Ectodermal cell (in vitro differentiated cells): ENCODE measurements around the gene NELFE.
A peak's percentile ranks its signal among the peaks of the same experiment; 100 is the strongest.

Experiments
- H3K27ac ChIP-seq: 2 replicates; pipeline ENCODE4 v1.7.0; 2013; ENCODE audit warnings: mild to moderate bottlenecking, low read depth, low read length; ENCODE audit not compliant: insufficient read depth, poor library complexity, severe bottlenecking
- H3K27me3 ChIP-seq: 2 replicates; pipeline ENCODE4 v1.7.0; 2013; ENCODE audit warnings: mild to moderate bottlenecking, low read length; ENCODE audit not compliant: insufficient read depth, control insufficient read depth, poor library complexity, severe bottlenecking
- H3K36me3 ChIP-seq: one replicate; pipeline ENCODE4 v1.7.0; 2013; ENCODE audit warnings: low read length; ENCODE audit not compliant: control insufficient read depth, insufficient read depth
- H3K4me1 ChIP-seq: one replicate; pipeline ENCODE4 v1.7.0; 2013; ENCODE audit warnings: low read length; ENCODE audit not compliant: control insufficient read depth, insufficient read depth
- H3K4me3 ChIP-seq: 2 replicates; pipeline ENCODE4 v1.7.0; 2013; ENCODE audit warnings: low read depth, low read length, control low read depth; ENCODE audit not compliant: insufficient read depth
- H3K9me3 ChIP-seq: 2 replicates; pipeline ENCODE4 v1.7.0; 2013; ENCODE audit warnings: mild to moderate bottlenecking, low read length, moderate library complexity; ENCODE audit not compliant: control insufficient read depth
- WGBS, 2 experiments: methylation state at CpG; one replicate each; pipeline ENCODE4 v1.1.7; 2013; ENCODE audit warnings: missing lambda C conversion rate in 2 of 2; 5-methylcytosine and 5-hydroxymethylcytosine counted together

The NELFE gene

DNA sequence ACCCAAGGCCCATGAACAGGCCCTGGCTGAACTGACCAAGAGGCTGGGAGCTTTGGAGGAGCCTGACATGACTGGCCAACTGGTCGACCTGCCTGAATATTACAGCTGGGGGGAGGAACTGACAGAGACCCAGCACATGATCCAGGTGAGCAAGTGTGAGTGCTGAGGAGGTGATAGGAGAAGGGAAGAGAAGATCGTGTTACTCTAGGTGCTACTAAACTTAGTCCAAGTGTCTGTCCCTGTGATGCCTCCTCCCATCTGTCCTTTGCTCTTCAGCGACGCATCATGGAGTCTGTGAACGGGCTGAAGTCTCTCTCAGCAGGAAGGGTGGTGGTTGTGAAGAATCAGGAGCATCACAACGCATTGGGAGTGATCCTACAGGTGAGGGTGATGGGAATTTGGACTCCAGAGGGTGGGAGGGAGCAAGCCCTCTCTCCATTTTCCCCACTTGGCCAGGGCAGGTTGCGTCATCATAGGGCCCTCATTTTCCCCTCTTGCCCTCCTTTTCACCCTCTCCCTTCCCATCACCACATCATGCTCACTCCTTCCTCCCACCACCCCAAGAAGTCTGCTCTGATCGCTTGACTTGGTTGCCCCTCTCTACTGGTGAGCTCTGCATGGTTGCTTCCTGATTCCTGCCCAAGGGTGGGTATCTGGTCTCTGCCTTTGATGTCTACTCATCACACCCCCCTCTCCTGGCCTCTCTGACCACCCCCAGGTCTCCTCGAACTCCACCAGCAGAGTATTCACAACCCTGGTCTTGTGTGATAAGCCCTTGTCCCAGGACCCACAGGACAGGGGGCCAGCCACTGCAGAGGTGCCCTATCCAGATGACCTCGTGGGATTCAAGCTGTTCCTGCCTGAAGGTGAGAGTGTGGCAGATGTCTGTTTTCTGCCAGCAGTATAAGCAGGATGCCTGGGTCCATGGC is 8.5 kb upstream of the NELFE start:
- Histone ChIP-seq H3K36me3 (peaks cover 62% of the 10 kb centered on the region), H3K4me3 (no peak overlapping the region), H3K9me3 (no peaks in the 10 kb centered on the region), H3K27ac (no peak overlapping the region), H3K27me3 (no peaks in the 10 kb centered on the region), H3K4me1 (peaks cover 7% of the 10 kb centered on the region)
- WGBS, 2 experiments: 92 to 95% methylated on average over 10 of the region's 10 CpGs

DNA sequence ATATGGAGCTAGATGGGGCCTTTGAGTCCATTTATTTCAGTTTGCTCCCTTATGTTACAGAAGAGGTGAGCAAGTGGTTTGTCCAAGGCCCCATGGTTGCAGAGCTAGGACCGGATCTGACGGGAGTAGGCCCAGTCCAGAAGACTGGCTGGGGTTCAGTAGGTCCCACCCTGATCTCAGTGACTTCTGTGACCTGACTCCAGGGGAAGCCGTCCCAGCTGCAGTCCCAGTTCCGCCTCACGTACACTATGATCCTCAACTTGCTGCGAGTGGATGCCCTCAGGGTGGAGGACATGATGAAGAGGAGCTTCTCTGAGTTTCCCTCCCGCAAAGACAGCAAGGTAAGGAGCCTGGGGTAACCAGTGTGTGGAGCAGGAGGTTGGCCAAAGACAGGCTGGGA is 7.7 kb upstream of the NELFE start:
- Histone ChIP-seq H3K27me3 (no peaks in the 10 kb centered on the region), H3K4me1 (peaks cover 7% of the 10 kb centered on the region), H3K9me3 (no peaks in the 10 kb centered on the region), H3K36me3 (peaks cover 69% of the 10 kb centered on the region), H3K4me3 (no peak overlapping the region), H3K27ac (no peak overlapping the region)
- WGBS, 2 experiments: 94 to 95% methylated on average over 7 of the region's 7 CpGs

DNA sequence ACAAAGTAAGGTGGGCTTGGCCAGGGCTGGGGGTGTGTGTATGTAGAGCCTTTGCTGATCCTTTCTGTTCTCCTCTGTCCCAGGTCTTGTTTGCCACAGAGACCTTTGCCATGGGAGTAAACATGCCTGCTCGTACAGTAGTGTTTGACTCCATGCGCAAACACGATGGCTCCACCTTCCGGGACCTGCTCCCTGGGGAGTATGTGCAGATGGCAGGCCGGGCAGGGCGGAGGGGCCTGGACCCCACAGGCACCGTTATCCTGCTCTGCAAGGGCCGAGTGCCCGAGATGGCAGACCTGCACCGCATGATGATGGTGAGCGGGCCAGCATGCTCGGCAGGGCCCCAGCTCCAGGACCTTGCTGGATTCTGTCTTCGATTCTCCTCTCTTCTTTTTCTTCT is 6.9 kb upstream of the NELFE start:
- Histone ChIP-seq H3K9me3 (no peaks in the 10 kb centered on the region), H3K27ac (no peak overlapping the region), H3K36me3 (peaks cover 71% of the 10 kb centered on the region), H3K4me1 (peaks cover under 1% of the 10 kb centered on the region), H3K27me3 (no peaks in the 10 kb centered on the region), H3K4me3 (no peak overlapping the region)
- 95 to 96% methylated on average over 13 of the region's 13 CpGs for WGBS, 2 experiments

DNA sequence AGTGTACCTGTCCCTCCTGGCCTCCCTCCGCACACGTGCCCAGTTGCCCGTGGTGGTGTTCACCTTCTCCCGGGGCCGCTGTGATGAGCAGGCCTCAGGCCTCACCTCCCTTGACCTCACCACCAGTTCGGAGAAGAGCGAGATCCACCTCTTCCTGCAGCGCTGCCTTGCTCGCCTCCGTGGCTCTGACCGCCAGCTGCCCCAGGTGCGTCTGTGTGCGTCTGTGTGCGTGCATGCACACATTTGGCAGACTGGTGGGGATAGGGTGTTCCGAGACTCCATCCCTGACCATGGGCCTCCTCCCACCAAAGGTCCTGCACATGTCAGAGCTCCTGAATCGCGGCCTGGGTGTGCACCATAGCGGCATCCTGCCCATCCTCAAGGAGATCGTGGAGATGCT is 5.2 kb upstream of the NELFE start:
- H3K36me3 ChIP-seq: peaks cover 58% of the 10 kb centered on the region
- H3K27ac ChIP-seq: no peak overlapping the region
- 96 to 97% methylated on average over 19 of the region's 19 CpGs for WGBS, 2 experiments
- H3K27me3 ChIP-seq: no peaks in the 10 kb centered on the region
- no peak overlapping the region for H3K4me3 ChIP-seq
- peaks cover 5% of the 10 kb centered on the region for H3K4me1 ChIP-seq
- H3K9me3 ChIP-seq: no peaks in the 10 kb centered on the region

DNA sequence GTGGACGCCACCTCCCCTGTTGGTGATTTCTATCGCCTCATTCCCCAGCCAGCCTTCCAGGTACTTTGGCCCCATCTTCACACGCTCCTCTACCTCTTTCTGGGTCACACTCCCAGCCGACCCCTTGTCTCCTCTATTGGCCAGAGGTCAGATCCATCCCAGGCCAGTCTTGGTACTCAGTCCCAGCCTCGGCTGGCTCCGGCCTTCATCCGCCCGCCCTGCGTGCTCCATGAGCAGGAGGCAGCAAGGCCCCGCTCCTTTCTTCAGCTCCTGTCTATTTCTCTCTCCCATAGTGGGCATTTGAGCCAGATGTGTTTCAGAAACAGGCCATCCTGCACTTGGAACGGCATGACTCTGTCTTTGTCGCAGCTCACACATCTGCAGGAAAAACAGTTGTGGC is 2.8 kb upstream of the NELFE start:
- Histone ChIP-seq H3K4me3 (no peak overlapping the region), H3K9me3 (no peaks in the 10 kb centered on the region), H3K27me3 (no peaks in the 10 kb centered on the region), H3K36me3 (peaks cover 45% of the 10 kb centered on the region), H3K27ac (no peak overlapping the region), H3K4me1 (peaks cover 11% of the 10 kb centered on the region)
- 91% methylated on average over 12 of the region's 12 CpGs for WGBS, 2 experiments

DNA sequence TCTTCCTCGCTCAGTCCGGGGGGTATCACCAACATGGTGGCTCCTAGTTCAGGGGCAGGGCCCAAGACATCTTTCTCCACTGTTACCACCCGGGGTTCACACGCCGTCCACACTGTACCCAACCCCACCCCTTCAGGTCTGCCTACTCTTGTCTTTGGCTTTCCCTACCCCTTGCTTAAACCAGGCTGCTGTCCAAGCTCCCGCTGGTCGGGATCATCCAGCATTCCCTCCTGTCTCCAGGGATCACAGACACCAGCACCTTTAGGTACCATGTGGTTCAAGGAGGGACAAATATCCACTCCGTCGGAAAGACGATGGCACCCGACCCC is 395 bp downstream of the NELFE start:
- H3K27ac ChIP-seq: no peak overlapping the region

DNA sequence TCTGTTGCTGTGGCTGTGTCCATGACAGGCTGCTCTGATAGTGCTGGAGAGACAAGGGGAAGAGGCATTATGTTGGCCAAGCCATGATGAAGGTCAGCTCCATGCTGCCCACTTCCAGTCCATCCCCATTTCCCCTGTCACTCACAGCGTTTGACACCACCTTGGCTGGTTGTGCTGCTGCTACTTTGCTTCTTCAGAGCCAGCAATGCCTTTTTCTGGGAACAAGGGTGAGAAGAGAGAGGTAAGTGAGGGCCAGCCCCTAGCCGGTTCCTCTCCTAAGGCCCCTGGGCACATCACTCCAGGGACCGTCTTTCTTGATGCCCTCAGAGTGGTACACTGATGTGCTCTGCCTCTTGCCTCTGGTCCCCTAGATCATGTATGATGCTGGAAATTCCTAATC is 2.0 kb downstream of the NELFE start:
- H3K4me1 ChIP-seq: peaks cover 11% of the 10 kb centered on the region
- no peak overlapping the region for H3K4me3 ChIP-seq
- H3K36me3 ChIP-seq: peaks cover 34% of the 10 kb centered on the region
- no peaks in the 10 kb centered on the region for H3K27me3 ChIP-seq
- WGBS, 2 experiments: 97 to 98% methylated on average over 3 of the region's 3 CpGs
- H3K9me3 ChIP-seq: no peaks in the 10 kb centered on the region
- no peak overlapping the region for H3K27ac ChIP-seq

More for the DNA sequence above, 395 bp downstream of the NELFE start:
- peaks cover 11% of the 10 kb centered on the region for H3K4me1 ChIP-seq
- peak overlapping the region; percentile 94 for H3K4me3 ChIP-seq
- 9 to 12% methylated on average over 11 of the region's 11 CpGs for WGBS, 2 experiments
- no peaks in the 10 kb centered on the region for H3K27me3 ChIP-seq
- peaks cover 43% of the 10 kb centered on the region for H3K36me3 ChIP-seq
- no peaks in the 10 kb centered on the region for H3K9me3 ChIP-seq

DNA sequence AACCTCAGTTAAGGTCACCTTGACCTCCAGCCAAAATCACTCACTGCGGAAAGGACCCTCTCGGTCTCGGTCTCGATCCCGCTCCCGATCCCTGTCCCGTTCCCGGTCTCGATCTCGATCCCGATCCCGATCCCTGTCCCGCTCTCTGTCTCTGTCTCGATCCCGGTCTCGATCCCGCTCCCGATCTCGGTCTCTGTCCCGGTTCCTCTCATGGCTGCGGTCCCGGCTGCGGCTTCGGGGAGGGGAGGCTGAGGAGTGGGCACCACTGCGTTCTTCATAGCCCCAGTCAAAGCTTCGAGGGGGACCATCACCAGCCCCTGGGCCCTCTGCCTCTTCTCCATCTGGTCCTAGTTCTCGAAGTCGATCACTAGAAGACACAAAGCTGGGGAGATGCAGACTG is 4.3 kb downstream of the NELFE start:
- H3K9me3 ChIP-seq: no peaks in the 10 kb centered on the region
- no peaks in the 10 kb centered on the region for H3K27me3 ChIP-seq
- H3K27ac ChIP-seq: no peak overlapping the region
- H3K4me3 ChIP-seq: no peak overlapping the region
- H3K36me3 ChIP-seq: peaks cover 34% of the 10 kb centered on the region
- peaks cover 7% of the 10 kb centered on the region for H3K4me1 ChIP-seq
- 96% methylated on average over 28 of the region's 28 CpGs for WGBS, 2 experiments

DNA sequence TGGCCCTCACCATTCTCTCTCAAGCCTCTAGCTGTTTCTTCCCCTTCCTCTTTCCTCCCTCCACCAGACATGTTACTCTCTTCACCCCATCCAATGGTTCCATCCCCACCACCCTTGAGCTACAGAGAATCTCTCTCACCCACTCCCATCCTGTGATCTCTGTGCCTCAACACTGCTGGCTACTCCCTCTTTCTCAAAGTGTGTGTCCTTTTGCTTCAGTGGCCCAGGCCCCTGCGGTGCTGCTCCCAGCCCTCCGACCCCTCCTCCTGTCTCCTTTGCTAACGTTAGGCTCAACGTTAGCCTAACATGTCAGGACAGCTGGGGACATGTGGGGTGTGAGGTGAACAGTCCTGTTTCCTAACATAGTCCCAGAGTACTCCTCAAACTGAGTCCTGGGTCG is 5.9 kb downstream of the NELFE start:
- 81 to 89% methylated on average over 5 of the region's 5 CpGs for WGBS, 2 experiments
- H3K36me3 ChIP-seq: peaks cover 34% of the 10 kb centered on the region
- no peaks in the 10 kb centered on the region for H3K9me3 ChIP-seq
- no peak overlapping the region for H3K27ac ChIP-seq
- peaks cover 3% of the 10 kb centered on the region for H3K4me1 ChIP-seq
- no peaks in the 10 kb centered on the region for H3K27me3 ChIP-seq
- no peak overlapping the region for H3K4me3 ChIP-seq

DNA sequence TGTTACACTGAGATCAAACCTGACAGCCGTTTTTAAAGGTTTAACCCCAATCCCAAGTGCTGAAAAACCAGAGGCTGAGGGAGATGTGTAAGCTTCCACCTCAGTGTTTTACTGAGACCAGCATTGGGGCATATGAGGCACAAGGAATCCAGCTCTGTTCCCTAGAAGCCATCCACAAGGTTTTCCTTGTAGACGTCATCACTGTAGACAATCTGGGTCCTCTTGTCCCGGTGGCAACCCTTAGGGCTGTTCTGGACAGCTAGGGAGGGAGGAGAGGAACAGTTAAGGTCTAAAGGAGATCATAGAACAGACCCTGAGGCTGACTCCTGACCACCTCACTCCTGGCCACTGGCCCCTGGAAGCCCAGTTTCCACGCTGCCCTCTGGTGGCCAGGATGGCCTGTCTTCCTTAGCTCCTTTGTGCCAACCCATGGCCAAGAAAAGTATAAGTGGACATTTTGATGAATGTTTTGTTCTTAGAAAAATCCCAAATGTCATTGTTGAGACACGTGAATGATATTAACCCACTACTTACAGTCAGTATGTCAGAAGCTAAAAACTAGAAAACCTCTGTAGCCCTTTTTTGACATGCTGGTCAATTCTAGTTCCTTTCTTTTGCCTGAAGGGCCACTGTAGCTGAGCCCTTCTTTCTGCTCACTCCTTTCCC is 6.5 kb downstream of the NELFE start:
- no peak overlapping the region for H3K27ac ChIP-seq
- H3K4me3 ChIP-seq: no peak overlapping the region
- H3K27me3 ChIP-seq: no peaks in the 10 kb centered on the region
- H3K4me1 ChIP-seq: no peaks in the 10 kb centered on the region
- H3K9me3 ChIP-seq: no peaks in the 10 kb centered on the region
- peaks cover 34% of the 10 kb centered on the region for H3K36me3 ChIP-seq
- WGBS, 2 experiments: 76 to 78% methylated on average over 5 of the region's 5 CpGs
